Activated naive CD8-positive, alpha-beta T cell treated with anti-CD3 and anti-CD28 coated beads, Interleukin-2, amount 50 U/mL, for 16 hours (primary cell): ENCODE results near the gene TUBA4A.
"Not testable (repeated sequence)": the region's sequence is repeated elsewhere in the genome, so short reads cannot be mapped to it uniquely, and the experiment has no call there.

ENCODE experiments used
- DNase-seq: peaks from one replicate; pipeline ENCODE4 v3.0.0-alpha.2; 2020; ENCODE audit warnings: low read depth, low spot score

Gene TUBA4A

GRCh38 chr2:219268294-219268693, 14.6 kb upstream of the TUBA4A start:
- DNase-seq, result no peak

DNA sequence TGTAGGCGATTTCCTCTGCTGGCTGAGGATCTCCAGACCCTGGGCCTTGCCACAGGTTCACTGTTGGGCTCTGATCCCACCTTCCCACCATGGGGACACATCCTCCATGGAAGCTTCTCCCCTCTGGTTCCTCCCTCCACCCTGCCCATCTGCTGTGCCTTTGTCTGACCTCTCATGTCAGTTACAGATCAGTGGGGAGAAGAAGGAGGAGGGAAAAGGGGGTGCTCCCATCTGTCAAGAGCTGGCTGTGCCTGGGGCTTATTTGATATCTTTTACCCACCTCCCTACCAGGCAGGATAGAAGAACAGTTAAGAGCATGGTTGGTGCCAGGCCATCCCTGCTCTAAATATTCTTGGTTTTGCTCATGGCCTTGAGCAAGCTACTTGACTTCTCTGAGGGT, 13.2 kb upstream of the TUBA4A start:
- no peak for DNase-seq

GRCh38 chr2:219266232-219266631, 12.5 kb upstream of the TUBA4A start:
- no peak for DNase-seq

DNA sequence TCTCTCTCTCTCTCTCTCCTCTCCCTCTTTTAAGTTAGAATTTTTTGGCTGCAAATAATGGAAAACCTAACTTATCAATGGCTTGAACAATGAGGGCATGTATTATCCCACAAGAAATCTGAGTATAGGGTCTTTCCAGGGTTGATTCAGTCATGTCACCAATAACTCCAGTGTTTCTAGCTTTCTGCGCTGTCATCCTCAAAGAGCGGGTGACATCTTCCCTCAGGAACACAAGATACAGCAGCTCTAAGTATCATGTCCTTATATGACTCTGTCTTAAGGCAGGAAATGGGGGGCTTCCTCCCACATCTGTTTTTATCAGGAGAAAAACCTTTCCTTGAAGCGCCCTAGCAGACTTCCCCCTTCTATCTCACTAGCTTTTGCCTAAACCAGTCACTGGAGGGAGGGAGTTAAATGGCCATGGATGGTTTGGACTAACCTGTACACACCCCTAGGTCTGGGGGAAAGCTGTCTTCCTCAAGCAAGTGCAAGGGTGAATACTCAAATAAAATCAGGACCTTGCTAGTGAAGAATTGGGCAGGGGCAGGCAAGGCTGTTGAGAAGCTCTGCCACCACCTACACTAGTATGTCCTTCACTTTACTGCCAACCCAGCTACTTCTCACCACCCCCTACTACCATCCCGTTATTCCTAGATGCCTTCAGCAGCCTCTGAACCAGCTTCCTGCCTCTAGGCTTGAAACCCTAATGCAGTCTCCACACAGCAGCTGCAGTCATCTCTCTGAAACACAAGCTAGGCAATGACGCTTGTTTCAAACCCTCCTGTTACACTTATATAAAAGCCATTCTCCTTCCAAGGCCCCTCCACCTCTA, 7.5 kb upstream of the TUBA4A start:
- DNase-seq, result no peak

- DNase-seq, result not testable (repeated sequence)
These were observed 5.2 kb upstream of the TUBA4A start for GRCh38 chr2:219258942-219259341.

DNA sequence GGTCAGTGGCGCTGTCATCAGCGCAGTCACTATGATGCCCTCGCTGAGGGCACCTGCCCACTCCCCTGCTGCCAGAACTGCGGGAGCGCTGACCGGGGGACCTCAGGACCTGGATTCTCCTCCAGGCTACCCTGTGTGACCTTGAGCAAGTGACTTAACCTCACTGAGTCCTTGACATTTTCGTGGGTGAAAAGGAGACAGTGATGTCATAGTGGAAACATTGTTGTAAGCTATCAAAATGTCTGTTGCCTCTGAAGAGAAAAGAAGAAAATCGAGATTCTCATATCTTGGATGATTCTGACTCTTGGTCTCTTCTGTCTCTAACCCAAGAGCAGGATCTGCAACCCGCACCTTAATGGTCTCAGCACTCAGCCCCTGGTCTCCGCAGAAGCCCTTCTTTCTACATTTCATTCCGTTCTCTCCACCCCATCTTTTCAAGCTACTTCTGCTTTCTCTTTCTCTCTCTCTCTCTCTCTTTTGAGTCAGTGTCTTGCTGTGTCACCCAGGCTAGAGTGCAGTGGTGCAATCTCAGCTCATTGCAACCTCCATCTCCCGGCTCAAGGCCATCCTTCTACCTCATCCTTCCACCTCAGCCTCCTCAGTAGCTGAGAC, 978 bp upstream of the TUBA4A start:
- no peak for DNase-seq

- no peak for DNase-seq
These were observed 592 bp downstream of the TUBA4A start, which contains the start of gene TUBA4B for GRCh38 chr2:219252900-219253752. Gene TUBA4B, plus strand, starts transcription at chr2:219253243. Its CDS starts 165 bp downstream, at chr2:219253408.

DNA sequence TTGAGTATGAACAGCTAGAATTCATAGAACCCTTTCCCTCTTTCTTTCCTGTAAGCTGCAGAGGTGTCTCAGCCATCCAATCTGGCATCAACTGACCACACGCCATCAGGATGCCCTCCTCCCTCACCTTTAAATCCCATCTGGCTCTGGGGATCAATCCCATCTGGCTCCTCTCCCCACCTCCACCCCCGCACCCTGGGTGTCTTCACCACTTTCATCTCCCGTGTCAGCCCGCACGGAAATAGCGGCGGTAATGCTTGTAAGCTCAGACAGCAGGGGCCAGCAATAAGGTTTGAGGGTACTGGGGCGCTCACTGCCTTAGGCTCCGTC, 1.2 kb downstream of the TUBA4A start:
- no peak for DNase-seq

GRCh38 chr2:219252084-219252483, 1.6 kb downstream of the TUBA4A start:
- DNase-seq, result no peak

DNA sequence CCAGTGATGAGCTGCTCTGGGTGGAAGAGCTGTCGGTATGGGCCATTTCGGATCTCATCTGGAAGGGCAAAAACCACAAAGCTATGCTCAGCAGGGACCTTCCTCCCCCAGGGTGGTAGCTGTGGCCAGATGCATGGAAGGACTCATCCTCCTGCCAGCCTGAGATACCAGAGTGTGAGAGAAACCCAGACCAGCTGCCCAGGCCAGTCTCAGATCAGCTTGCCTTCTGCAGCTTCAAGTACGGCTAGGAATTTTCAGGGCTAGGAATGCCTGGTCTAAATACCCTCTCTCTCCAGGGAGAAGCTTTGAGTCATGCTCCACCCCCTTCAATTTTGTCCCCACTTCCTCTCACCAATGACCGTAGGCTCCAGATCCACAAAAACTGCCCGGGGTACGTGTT, 2.1 kb downstream of the TUBA4A start:
- no peak for DNase-seq

- DNase-seq, result no peak
These were observed 3.5 kb downstream of the TUBA4A start for GRCh38 chr2:219250049-219250781.

DNA sequence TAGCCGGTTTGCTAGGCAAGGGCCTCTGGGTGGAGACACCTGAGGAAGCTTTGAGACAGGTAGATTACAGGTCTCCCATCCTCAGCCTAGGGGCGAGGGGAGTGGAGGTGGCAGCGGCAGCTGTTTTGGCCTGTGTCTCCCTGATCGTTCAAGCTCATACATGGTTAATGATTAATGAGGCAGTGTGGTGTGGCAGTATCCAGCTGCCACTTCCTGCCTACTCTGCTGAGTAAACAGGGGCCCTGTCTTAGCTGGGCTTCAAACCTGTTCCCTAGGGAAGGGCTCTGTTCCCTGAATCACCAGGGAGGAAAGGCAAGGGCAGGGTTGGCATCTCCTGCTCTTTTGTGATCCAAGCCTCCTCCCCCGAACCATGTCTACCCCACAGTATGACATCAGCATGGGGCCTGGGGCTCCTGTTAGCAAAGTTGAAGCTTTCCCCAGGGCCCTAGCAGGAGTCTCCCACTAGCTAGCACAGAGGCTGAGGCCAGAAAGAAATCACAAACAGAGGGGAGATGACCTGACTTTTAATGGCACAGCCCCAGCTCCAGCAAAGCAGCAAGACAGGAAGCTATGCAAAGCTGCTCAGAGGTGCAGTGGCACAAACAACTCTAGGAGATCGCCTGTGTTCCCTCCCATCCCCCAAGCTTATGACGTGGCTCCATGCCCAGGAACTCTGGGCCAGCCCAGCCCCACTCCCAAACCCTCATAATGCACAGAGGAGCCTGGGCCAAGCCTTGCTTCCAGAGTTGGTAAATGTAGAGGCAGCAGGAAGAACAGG, 4.3 kb downstream of the TUBA4A start:
- no peak for DNase-seq

DNA sequence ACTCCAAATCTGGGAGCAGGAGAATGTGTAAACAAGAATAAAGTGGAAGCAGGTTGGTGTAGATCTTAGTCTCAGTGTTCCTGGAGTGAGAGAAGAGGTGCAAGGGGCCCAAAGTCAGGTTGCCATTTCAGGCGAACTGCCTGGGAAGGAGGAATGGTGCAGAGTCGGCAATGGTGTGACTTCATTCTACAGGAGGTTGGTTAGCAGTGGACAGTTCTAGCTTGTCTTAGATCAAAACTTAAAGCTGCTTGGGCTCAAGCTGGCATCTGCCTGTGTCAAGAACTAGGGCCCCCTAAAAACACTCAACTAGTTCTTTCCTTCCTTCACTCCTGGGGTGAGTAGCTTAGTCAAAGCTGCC, 4.9 kb downstream of the TUBA4A start:
- no peak for DNase-seq

DNA sequence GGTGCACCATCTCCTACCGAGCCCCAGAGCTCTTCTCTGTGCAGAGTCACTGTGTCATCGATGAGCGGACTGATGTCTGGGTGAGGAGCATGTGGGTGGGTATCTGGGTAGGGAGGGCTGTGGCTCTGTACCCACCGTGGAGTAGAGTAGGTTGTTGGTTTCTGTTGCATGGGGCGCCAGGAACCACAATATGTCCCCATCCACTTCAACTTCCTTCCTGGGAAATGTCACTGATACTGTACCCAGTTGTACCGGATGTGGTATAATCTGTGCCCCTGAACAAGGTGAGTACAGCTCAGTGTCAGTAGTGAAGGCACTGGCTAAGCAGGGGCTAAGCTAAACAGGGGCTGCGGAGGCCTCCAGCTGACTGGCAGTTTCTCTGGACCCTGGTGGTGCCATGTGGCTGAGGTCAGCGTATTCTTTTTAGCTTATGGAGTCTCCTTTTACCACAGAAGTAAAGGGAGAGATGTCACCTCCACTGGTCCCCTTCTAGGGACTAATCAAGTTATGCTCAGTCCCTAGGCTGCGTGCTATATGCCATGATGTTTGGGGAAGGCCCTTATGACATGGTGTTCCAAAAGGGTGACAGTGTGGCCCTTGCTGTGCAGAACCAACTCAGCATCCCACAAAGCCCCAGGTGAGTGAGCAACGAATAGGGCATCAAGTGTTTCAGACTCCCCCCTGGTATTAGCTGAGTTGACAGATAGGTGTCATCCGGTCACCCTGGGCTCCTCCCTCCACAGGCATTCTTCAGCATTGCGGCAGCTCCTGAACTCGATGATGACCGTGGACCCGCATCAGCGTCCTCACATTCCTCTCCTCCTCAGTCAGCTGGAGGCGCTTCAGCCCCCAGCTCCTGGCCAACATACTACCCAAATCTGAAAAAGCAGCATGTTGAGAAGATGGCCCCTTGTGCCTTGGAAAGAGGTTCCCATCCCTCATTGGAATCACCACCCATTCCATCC, 5.8 kb downstream of the TUBA4A start:
- DNase-seq, result no peak

DNA sequence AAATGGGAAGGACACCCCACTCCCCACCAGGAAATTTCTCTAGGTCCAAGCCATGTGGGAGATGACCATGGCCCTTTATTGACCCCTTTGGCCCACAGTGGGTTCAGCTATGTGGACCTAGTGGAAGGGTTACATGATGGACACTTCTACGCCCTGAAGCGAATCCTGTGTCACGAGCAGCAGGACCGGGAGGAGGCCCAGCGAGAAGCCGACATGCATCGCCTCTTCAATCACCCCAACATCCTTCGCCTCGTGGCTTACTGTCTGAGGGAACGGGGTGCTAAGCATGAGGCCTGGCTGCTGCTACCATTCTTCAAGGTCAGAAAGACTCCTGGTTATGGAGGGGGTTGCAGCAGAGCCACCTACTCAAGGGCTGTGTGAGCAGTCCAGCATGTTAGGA, 7.2 kb downstream of the TUBA4A start:
- DNase-seq, result no peak

- DNase-seq, result no peak
These were observed 7.9 kb downstream of the TUBA4A start for GRCh38 chr2:219245899-219246230.

DNA sequence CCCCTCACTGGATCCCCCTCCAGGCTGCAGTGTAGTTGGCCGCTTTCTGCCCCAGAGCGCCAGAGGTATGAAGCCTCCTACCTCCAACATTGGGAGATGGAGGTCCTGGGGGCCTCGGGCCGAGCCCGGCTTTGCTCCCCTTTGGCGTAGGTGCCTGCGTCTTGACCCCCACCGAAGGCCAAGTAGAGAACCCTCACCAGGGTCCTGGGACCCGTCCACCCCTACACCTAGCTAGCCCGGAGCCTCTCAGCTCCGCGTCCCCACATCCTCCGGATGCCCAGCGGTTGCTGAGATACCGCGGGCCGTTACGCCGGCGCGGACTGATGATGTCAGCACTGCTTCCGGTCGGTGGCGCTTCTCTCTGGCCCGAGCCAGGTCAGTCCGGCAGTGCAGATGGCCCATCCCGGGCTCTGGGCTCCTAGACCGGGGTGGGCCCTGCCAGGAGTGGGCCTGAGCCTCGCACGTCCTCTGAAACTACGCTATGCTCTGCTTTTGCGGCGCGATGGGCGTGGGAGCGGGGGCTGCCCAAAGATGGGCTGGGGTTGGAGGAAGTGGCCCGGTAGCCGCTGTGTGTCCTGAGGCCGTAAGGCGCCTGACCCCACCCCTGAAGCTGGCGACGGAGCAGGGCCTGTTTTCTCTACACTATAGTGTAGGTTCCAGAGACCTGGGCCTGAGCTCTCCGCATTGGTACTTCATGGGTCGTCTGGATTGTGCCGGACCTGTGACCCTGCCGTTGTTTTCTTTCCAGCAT, 8.4 kb downstream of the TUBA4A start, which contains the start of the genes GLB1L and STK16:
Gene GLB1L (minus strand): TSS at position 297 of the 751 bp plus-strand sequence. CDS start 1,871 bp downstream, outside the sequence.
Gene STK16 (plus strand): TSS at position 332 of the 751 bp plus-strand sequence. CDS start 521 bp downstream, outside the sequence.
- DNase-seq, result peak; percentile 65

DNA sequence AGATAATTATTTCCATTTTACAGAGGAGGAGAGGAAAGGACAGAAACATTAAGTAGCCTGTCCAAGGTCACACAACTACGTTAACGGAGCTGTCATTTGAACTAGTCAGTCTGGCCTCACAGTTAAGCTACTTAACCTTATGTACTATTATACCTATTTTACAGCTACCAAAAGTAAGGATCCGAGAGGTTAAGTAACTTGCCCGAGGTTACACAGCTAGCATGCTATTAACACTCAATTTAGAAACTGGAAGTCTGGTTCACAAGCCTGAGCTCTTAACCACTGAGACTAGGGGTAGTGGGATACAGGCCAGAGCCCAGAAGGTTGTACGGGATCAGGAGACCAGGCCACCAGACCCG, 8.9 kb downstream of the TUBA4A start:
- DNase-seq, result no peak

- no peak for DNase-seq
These were observed 10.4 kb downstream of the TUBA4A start for GRCh38 chr2:219243291-219243761.
